ENCODE data around the gene HOXA11. TPM values are rescaled to one million over a fixed set of nuclear protein-coding genes. Genes with fewer than 3 reads are reported as not detected.

Gene HOXA11
- total and polyA plus RNA-seq, 12 donors, result 0.13 to 3.0 (median 1.2) TPM; not detected in 2

GRCh38 chr7:27178366-27178765 is 6.7 kb downstream of the HOXA11 start:
- Histone ChIP-seq H3K27me3 (peaks cover 73% of the 10 kb centered on the region), H3K4me1 (replicated peaks in 1 of 2) (peaks cover 13 to 17% of the 10 kb centered on the region in 2 donors), H3K36me3 (replicated peaks in 1 of 2) (no peaks in the 10 kb centered on the region), H3K27ac (no peak overlapping the region), H3K4me3 (no peak overlapping the region), H3K9me3 (replicated peaks in 1 of 3) (no peaks in the 10 kb centered on the region)
- TF ChIP-seq POLR2A (IDR thresholded peaks at IDR 0.05) (no peak), CTCF (IDR thresholded peaks at IDR 0.05) (no peak)
- peak in 1 of 7 donors; percentile 36 for DNase-seq
- intact Hi-C loops (cut with DNase I), result no loop called here
- WGBS, 4 donors, result 89 to 97% (median 92%) methylated on average over 6 of the region's 6 CpGs

GRCh38 chr7:27177795-27178320 is 7.2 kb downstream of the HOXA11 start:
- intact Hi-C loops (cut with DNase I), result no loop called here
- Histone ChIP-seq H3K4me1 (replicated peaks in 1 of 2) (peaks cover 11 to 22% of the 10 kb centered on the region in 2 donors), H3K36me3 (replicated peaks in 1 of 2) (no peaks in the 10 kb centered on the region), H3K4me3 (no peak overlapping the region), H3K27ac (no peak overlapping the region), H3K27me3 (peaks cover 71% of the 10 kb centered on the region), H3K9me3 (replicated peaks in 1 of 3) (no peaks in the 10 kb centered on the region)
- 89 to 95% (median 91%) methylated on average over 5 of the region's 5 CpGs for WGBS, 4 donors
- no peak for TF ChIP-seq POLR2A (IDR thresholded peaks at IDR 0.05)
- no peak for TF ChIP-seq CTCF (IDR thresholded peaks at IDR 0.05)
- peak in 1 of 7 donors; percentile 17 for DNase-seq

- Histone ChIP-seq H3K4me3 (no peak overlapping the region), H3K36me3 (replicated peaks in 1 of 2) (no peaks in the 10 kb centered on the region), H3K4me1 (replicated peaks in 1 of 2) (peaks cover 16 to 25% of the 10 kb centered on the region in 2 donors), H3K27ac (no peak overlapping the region), H3K9me3 (replicated peaks in 1 of 3) (no peaks in the 10 kb centered on the region), H3K27me3 (peaks cover 64% of the 10 kb centered on the region)
- 82 to 90% (median 87%) methylated on average over 16 to 22 of the region's 22 CpGs for WGBS, 4 donors
- intact Hi-C loops (cut with DNase I), result no loop called here
- TF ChIP-seq CTCF (IDR thresholded peaks at IDR 0.05) (no peak), POLR2A (IDR thresholded peaks at IDR 0.05) (no peak)
- DNase-seq, result peak in 3 of 7 donors; percentile 13 to 37 (median 17)
Observed at GRCh38 chr7:27176962-27177794, 7.9 kb downstream of the HOXA11 start.

- DNase-seq, result peak in 1 of 7 donors; percentile 46
- no peak for TF ChIP-seq POLR2A (IDR thresholded peaks at IDR 0.05)
- H3K27ac ChIP-seq, result no peak overlapping the region
- 62 to 72% (median 66%) methylated on average over 3 of the region's 3 CpGs for WGBS, 4 donors
- no peak overlapping the region for H3K4me3 ChIP-seq
- peaks cover 57% of the 10 kb centered on the region for H3K27me3 ChIP-seq
- H3K36me3 ChIP-seq (replicated peaks in 1 of 2), result no peaks in the 10 kb centered on the region
- no peaks in the 10 kb centered on the region for H3K9me3 ChIP-seq (replicated peaks in 1 of 3)
- H3K4me1 ChIP-seq (replicated peaks in 1 of 2), result peaks cover 16 to 25% of the 10 kb centered on the region in 2 donors
- intact Hi-C loops (cut with DNase I), result no loop called here
Observed at GRCh38 chr7:27176524-27176845, 8.5 kb downstream of the HOXA11 start.

Data from adrenal gland (tissue), 12 donors.